NT2/D1 (cell line): Measurements from ENCODE around the gene PPFIA2.

Experiments
- SUZ12 ChIP-seq: IDR thresholded peaks from 2 replicates; pipeline ENCODE4 v1.6.1; 2011; ENCODE audit not compliant: insufficient read length, insufficient read depth; ENCODE audit errors: extremely low read depth
- YY1 ChIP-seq: IDR thresholded peaks from 2 replicates; pipeline ENCODE4 v1.6.1; 2011; ENCODE audit not compliant: insufficient read length, insufficient read depth
- ZNF274 ChIP-seq: IDR thresholded peaks from 2 replicates; pipeline ENCODE4 v1.6.1; 2011; ENCODE audit warnings: mild to moderate bottlenecking, low read depth, low read length

DNA sequence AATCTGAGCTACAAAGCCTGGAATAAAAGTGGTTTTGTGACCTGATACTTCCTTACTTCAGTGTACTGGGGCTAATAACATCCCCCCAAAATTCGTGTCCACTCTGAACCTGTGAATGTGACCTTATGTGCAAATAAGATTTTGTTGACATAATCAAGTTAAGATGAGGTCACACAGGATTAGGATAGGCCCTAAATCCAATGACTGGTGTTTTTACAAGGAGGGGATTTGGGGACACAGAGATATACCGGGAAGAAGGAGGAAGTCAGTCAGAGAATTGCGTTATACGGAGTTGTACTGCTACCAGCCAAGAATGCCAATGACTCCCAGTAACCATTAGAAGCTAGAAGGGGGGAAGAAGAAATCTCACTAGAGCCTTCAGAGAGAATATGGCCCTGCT is 381.4 kb downstream of the PPFIA2 start:
- TF ChIP-seq YY1 (no peak), ZNF274 (no peak), SUZ12 (no peak)
